ENCODE results near the gene ALG14.

GRCh38 chr1:95088303-95088702 is 15.6 kb upstream of the ALG14 start:
- TF ChIP-seq CTCF (IDR thresholded peaks at IDR 0.05) (no peak), POLR2A (IDR thresholded peaks at IDR 0.05) (no peak)

Data from lower leg skin (tissue), 3 donors.